ENCODE measurements around the gene GZMM. TPM values are rescaled to one million over a fixed set of nuclear protein-coding genes. Genes with fewer than 3 reads are reported as not detected.

Gene GZMM
- polyA plus RNA-seq, 3 donors, result 0.32 to 1.4 (median 0.48) TPM

DNA sequence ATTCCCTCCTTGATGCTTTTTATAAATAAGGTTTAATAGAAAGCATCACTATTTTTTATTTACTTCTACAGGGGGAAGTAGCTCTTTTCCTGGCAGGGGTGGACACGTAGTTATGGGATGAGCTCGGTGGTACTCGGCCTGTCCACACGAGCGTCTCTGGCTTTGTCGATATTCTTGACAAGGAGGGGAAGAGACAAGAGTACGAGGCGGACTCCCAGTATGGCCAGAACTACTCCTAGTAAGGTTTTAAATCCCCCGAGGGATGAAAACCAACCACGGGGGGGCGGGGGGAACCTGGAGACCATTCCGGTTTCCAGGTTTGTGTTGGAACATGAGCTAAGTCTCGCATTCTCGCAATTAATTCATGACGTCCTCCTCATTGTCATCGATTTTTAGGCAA, 23.0 kb downstream of the GZMM start:
- H3K36me3 Mint-ChIP-seq, result peaks cover 12 to 21% of the 10 kb centered on the region in 2 donors
- Histone ChIP-seq H2AFZ (ENCODE audit: insufficient read depth, low read depth, low read length, poor library complexity, severe bottlenecking) (peak overlapping the region; percentile 29), H3K36me3 (replicated peaks in 1 of 2; ENCODE audit: control insufficient read depth in 1 of 2, insufficient read depth in 2 of 2, low read length in 2 of 2) (peaks cover 0 to 6% of the 10 kb centered on the region in 2 donors), H3K4me1 (ENCODE audit: control insufficient read depth in 1 of 2, insufficient read depth in 2 of 2, low read length in 2 of 2) (peaks cover 52 to 57% of the 10 kb centered on the region in 2 donors), H3K9ac (ENCODE audit: insufficient read depth, low read length, poor library complexity, severe bottlenecking) (peak overlapping the region; percentile 57), H3K4me3 (replicated peaks in 1 of 3; ENCODE audit: low read depth in 2 of 3, low read length in 3 of 3) (peak overlapping the region; percentile 6 to 74 (median 31)), H3K79me2 (ENCODE audit: insufficient read depth, low read length) (peaks cover 23% of the 10 kb centered on the region), H3K27ac (ENCODE audit: low read depth in 1 of 2, low read length in 2 of 2) (peak overlapping the region; percentile 75 to 90), H3K9me3 (replicated peaks in 1 of 2; ENCODE audit: control insufficient read depth in 1 of 2, insufficient read depth in 1 of 2, low read length in 2 of 2) (no peaks in the 10 kb centered on the region), H3K27me3 (ENCODE audit: control insufficient read depth in 2 of 2, insufficient read depth in 2 of 2, low read length in 2 of 2) (no peaks in the 10 kb centered on the region), H4K20me1 (ENCODE audit: insufficient read depth, low read length) (no peaks in the 10 kb centered on the region), H3K4me2 (replicated peaks; ENCODE audit: extremely low read depth, low read length, poor library complexity, severe bottlenecking) (peak overlapping the region; percentile 79)
- no peak for DNase-seq
- intact Hi-C loops (cut with micrococcal nuclease), result no loop called here
- peaks cover 0 to 13% (median 3%) of the 10 kb centered on the region in 7 donors for H3K9me3 Mint-ChIP-seq
- H3K4me3 Mint-ChIP-seq, result peak overlapping the region; percentile 76 to 83
- TF ChIP-seq CTCF (IDR thresholded peaks at IDR 0.05), result no peak
- peak overlapping the region; percentile 87 to 97 (median 96) for H3K27ac Mint-ChIP-seq
- 70% methylated on average over 4 of the region's 16 CpGs for WGBS (ENCODE audit: insufficient coverage)
- H3K4me1 Mint-ChIP-seq, result peaks cover 50% of the 10 kb centered on the region
- H3K27me3 Mint-ChIP-seq (ENCODE audit: low read depth in 3 of 3), result peaks cover 0 to 5% (median 1%) of the 10 kb centered on the region in 3 donors

DNA sequence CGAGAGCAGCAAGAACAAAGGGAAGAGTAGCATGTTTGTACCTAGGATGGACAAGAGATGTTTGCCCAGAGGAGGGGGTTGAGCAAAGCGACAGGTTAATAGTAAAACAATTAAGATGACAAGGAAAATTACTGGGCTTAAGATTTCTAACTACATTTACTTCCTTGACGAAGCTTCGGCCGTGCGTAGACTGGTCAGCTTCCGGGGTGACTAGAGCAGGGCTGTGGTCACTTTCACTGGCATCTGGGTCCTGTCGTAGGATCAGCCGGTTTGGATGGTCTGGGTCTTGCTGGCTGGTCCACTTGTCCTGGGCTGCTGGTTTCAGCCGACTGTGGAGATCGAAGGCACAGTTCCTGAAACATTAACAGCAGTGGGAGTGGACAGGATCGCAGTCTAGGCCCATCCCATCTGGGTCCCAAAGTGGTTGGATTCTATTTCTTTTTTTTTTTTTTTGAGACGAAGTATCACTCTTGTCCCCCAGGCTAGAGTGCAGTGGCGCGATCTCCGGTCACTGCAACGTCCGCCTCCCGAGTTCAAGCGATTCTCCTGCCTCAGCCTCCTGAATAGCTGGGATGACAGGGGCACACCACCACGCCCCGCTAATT, 23.5 kb downstream of the GZMM start:
- H3K4me3 Mint-ChIP-seq, result peak overlapping the region; percentile 76 to 83
- H3K4me1 Mint-ChIP-seq, result peaks cover 53% of the 10 kb centered on the region
- TF ChIP-seq CTCF (IDR thresholded peaks at IDR 0.05), result no peak
- intact Hi-C loops (cut with micrococcal nuclease), result no loop called here
- Histone ChIP-seq H3K27ac (ENCODE audit: low read depth in 1 of 2, low read length in 2 of 2) (peak overlapping the region; percentile 75 to 90), H3K36me3 (replicated peaks in 1 of 2; ENCODE audit: control insufficient read depth in 1 of 2, insufficient read depth in 2 of 2, low read length in 2 of 2) (peaks cover 0 to 2% of the 10 kb centered on the region in 2 donors), H3K9ac (ENCODE audit: insufficient read depth, low read length, poor library complexity, severe bottlenecking) (peak overlapping the region; percentile 21), H2AFZ (ENCODE audit: insufficient read depth, low read depth, low read length, poor library complexity, severe bottlenecking) (no peak overlapping the region), H3K9me3 (replicated peaks in 1 of 2; ENCODE audit: control insufficient read depth in 1 of 2, insufficient read depth in 1 of 2, low read length in 2 of 2) (no peaks in the 10 kb centered on the region), H3K79me2 (ENCODE audit: insufficient read depth, low read length) (peaks cover 24% of the 10 kb centered on the region), H3K4me2 (replicated peaks; ENCODE audit: extremely low read depth, low read length, poor library complexity, severe bottlenecking) (peak overlapping the region; percentile 79), H3K4me3 (replicated peaks in 1 of 3; ENCODE audit: low read depth in 2 of 3, low read length in 3 of 3) (peak overlapping the region; percentile 6 to 74 (median 31)), H3K4me1 (ENCODE audit: control insufficient read depth in 1 of 2, insufficient read depth in 2 of 2, low read length in 2 of 2) (peaks cover 52 to 57% of the 10 kb centered on the region in 2 donors), H3K27me3 (ENCODE audit: control insufficient read depth in 2 of 2, insufficient read depth in 2 of 2, low read length in 2 of 2) (no peaks in the 10 kb centered on the region), H4K20me1 (ENCODE audit: insufficient read depth, low read length) (no peaks in the 10 kb centered on the region)
- H3K27ac Mint-ChIP-seq, result peak overlapping the region; percentile 87 to 97 (median 96)
- 73% methylated on average over 17 of the region's 22 CpGs for whole genome bisulfite sequencing (ENCODE audit: insufficient coverage)
- H3K9me3 Mint-ChIP-seq, result peaks cover 0 to 7% (median 1%) of the 10 kb centered on the region in 7 donors
- peaks cover 0 to 3% (median 1%) of the 10 kb centered on the region in 3 donors for H3K27me3 Mint-ChIP-seq (ENCODE audit: low read depth in 3 of 3)
- peaks cover 8 to 15% of the 10 kb centered on the region in 2 donors for H3K36me3 Mint-ChIP-seq
- DNase-seq, result peak in 2 of 3 donors; percentile 20 to 65
